Suppressor macrophage treated with lipopolysaccharide for 1 hour (primary cell): ENCODE measurements around the gene LTF.

Experiments
- DNase-seq, 3 donors: peaks; one replicate each; pipeline ENCODE4 v3.0.0-alpha.2; 2020 to 2022

LTF gene

GRCh38 chr3:46467562-46467961, 2.9 kb upstream of the LTF start:
- DNase-seq, result no peak

DNA sequence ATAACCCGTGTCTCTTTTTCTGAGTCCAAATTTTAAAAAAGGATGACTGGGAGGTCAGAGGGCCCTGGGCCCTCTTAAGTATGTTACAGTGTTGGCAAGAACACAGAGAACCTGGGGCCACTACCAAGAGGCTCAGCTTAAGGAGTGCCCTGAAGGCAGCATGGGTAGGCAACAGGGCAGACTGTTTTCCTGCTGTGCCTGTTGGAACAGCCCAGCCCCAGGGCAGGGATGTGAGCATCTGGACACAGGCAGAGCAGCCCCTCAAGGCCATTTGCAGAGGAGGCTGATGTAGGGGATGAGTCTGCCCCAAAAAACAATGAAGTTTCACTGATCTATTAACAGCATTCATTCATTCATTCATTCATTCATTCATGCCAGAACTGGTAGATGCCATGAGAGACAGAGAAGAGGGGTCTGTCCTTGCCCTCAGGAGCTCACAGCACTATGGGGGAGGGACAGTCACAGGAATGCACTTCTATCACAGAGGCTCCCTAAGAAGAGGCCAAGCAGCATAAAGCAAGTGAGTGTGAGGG, 2.2 kb upstream of the LTF start:
- no peak for DNase-seq

- no peak for DNase-seq
Observed at GRCh38 chr3:46466273-46466672, 1.6 kb upstream of the LTF start.

DNA sequence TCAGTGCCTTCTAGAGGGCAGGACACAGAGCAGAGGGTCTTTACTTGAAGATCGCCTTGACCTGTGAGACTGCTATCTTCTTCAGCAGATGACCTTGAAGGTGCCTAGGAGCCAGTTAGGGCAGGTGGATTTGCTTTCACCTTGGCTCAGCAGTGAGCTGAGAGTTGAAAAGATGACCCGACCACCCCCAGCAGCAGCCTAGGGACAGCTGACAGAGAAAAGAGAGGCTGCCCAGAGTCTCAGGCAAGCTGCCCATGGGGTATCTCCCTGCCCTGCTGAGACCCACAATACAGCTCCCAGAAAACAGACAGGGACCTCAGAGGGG, 453 bp upstream of the LTF start:
- no peak for DNase-seq

GRCh38 chr3:46463868-46464241, 850 bp downstream of the LTF start:
- no peak for DNase-seq

DNA sequence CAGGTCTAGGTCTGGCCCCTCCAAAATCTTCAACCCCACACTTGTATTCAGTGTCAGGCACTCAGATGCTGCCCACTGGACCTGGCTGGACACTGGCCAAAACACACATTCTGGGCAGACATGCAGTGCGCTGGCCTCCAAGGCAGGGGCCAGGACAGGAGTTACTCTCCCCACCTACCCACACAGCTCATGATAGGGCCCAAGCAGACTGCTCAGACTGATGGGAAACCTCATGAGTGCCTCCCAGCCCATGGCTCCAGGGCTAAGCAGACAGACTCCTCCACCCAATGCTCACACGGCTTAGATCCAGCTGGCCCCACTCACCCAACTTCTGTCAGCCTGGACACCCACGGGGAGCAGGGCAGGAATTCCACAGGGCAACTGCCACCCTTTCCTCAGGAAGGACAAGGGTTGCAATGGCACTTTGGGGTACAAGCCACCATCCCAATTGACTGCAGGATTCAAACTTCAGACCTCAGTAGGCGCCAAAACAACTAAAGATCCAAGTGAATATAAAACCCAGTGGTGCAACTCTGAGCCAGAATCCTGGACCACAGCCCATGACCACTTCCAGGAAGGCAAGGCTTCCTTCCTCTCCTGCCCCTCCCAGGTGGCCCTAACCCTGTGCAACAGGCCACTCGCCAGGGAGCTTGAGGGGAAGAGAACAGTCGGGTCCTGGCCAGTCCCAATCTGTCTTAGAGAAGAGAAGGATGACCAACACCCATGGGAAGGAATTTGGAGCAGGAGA, 1.4 kb downstream of the LTF start:
- no peak for DNase-seq

DNA sequence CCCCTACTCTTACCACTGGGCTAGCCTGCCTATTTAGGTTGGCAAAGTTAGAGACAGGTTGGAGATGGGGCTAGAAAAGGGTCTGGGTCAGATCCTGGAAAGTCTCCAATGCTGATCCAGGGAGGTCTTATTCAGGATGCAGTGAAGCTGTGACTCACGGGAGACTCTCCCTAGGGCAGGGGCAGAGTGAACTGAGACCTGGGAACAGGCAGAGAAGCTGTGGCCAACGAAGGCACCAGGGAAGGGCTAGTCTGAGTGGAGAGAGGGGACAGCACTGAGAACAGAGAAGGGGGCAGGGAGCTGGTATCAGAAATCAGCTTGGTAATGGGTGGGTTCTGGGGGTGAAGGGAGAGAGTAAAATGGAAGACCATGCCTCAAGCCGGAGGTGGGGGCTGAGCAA, 2.2 kb downstream of the LTF start:
- no peak for DNase-seq

GRCh38 chr3:46462111-46462510, 2.6 kb downstream of the LTF start:
- DNase-seq, result peak; percentile 52 to 78 (median 77)

GRCh38 chr3:46460051-46460450, 4.7 kb downstream of the LTF start:
- no peak for DNase-seq

GRCh38 chr3:46456118-46456517, 8.6 kb downstream of the LTF start:
- DNase-seq, result no peak

DNA sequence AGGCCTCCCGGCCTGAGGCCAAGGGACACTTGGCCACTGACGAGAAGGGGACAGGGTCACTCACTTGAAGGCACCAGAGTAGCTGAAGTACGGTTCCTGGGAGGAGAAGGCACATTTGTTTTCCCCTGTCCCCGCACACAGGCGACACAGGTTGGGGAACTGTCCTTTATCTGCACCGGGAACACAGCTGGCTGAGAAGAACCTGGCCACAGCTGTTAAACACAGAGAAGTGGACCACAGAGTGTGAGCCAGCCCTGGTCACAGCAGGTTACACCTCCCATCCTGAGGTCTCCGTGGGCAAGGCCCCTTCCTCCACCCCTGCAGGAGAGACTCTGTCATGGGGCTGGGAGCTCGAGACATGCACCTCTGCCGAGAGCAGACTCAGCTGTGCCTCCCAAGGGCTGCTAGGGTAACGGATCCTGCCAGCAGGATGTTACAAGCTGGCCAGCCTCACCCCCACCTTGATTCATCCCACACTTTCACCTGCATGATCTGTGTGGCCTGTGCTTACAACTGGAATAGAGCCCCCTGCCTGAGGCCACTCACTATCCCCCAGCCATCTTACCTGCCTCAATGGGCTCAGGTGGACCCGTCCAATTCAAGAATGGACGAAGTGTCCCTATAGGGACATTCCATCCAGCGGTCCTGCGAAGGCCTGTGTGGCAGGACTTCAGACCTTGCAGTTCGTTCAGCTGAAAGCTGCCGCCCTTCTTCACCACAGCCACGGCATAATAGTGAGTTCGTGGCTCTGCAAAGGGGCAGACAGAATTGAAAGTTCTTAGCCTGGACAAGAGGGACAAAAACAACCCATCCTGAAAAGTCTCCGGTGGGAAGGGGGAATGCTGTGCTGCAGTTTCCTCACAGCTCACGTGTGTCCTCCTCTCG, 9.2 kb downstream of the LTF start:
- no peak for DNase-seq

DNA sequence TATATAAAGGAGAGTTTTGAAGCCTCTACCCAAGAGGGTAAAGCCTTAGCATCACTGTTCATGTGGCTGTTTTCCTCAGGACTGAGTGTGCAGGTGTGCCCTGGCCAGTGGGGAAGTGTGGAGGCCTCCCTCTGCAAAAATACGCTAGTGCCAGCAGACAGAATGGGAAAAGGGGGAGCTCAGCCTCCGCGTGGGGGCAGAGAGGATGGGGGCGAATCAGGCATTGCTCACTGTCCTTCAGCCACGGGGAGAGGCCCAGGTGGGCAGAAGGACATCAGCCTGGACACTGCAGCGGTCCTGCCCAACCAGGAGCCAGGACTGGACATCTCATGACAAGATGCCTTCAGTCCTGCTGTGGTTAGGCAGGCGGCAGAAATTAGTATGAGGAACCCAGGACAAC, 10.1 kb downstream of the LTF start:
- no peak for DNase-seq

- no peak for DNase-seq
Observed at GRCh38 chr3:46454209-46454595, 10.5 kb downstream of the LTF start.

DNA sequence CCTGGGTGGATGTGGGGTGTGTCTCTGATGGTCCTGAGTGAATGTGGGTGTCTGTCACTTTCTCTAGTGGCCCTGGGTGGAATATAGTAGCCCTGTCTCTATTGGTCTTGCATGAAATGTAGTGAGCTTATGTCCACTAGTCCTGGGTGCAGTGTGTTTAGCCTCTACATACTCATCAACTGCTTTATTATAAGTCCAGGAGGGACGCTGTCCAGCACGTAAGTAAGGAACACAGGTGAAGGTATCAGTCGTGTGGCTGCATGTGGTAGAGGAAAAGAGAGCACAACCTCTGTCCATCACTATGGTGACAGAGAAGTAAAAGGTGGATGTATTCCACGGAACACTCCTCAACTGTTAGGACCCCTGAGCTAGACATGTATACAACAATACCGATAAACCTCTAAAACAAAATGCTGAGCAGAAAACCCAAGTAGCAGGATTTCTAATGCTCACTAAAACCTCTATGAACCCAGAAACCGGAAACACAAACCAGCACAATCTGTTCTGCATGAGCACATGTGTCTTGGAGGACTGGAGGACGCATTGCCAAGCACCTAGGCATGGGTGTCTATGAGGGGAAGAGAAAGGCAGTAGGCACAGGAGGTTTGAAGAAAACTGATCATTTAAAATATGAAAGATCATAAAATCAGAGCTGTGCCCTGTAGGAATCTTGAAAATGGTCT, 11.0 kb downstream of the LTF start:
- DNase-seq, result no peak

DNA sequence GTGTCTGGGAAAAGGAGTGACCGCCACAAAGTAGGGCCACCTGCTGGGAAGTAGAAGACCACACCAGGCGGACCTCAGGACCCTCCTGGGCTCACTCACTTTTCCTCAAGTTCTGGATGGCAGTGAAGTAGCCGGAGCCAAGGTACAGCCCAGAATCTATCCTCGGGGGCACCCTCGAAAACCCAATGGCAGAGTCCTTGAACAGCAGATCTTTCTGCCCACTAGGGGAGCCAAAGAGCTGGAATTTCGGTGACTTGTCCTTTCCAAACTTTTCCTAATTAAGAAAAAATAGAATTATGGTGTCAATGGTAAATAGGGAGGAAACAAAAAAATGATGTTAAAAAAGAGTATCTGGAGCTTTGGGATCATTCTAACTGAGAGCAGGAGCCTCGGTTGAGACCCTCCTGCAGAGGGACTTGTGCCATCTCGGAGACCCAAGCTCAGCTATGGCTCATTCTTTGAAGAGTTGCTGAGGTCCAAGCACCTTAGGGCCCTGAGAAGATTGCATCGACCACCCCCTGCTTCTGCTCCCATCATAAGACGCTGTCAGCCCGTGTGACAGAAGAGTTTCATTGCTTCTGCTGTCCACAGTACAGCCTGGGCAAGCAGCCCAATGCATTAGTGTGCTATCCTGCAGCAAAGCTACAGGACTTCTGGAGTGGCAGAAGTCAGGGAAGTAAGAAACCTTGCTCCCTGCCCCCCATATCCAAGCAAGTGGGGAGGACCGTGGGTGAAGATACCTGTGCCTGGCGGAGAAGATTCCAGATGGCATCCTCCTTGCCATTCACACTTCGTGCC, 14.8 kb downstream of the LTF start:
- peak; percentile 36 to 54 (median 42) for DNase-seq

- DNase-seq, result no peak
Observed at GRCh38 chr3:46448721-46449120, 16.0 kb downstream of the LTF start.

- DNase-seq, result peak; percentile 52 to 72 (median 70)
Observed at GRCh38 chr3:46447228-46447985, 17.3 kb downstream of the LTF start.

GRCh38 chr3:46442576-46443530, 21.9 kb downstream of the LTF start:
- peak in 2 of 3 donors; percentile 73 to 88 for DNase-seq

GRCh38 chr3:46440531-46441294, 24.0 kb downstream of the LTF start:
- DNase-seq, result peak; percentile 79 to 93 (median 82)

- DNase-seq, result peak in 2 of 3 donors; percentile 24 to 33
Observed at GRCh38 chr3:46438831-46439230, 25.9 kb downstream of the LTF start.
